GM23338 (cell line): ENCODE results near the gene LTBP4. TPM values are rescaled to one million over a fixed set of nuclear protein-coding genes. Genes with fewer than 3 reads are reported as not detected.

Experiments
- ATAC-seq: fragments of 200-7000 bp; cut with Tn5 transposase; 3 replicates; pipeline ENCODE4 v1.9.1; 2020
- DNase-seq: peaks from one replicate; pipeline ENCODE4 v3.0.0-alpha.2; 2015; ENCODE audit warnings: low spot score
- H2AFZ ChIP-seq: fragments of 200-600 bp; sonication (generic); 2 replicates; pipeline ENCODE4 v1.8.0; 2016; ENCODE audit warnings: antibody characterized with exemption, mild to moderate bottlenecking, moderate library complexity
- H3F3A ChIP-seq: fragments of 200-600 bp; sonication (generic); replicated peaks from 2 replicates; pipeline ENCODE4 v1.8.0; 2017; ENCODE audit warnings: antibody characterized with exemption, mixed run types, low read depth
- H3K27ac ChIP-seq: fragments of 200-600 bp; sonication (generic); 2 replicates; pipeline ENCODE4 v1.6.1; 2016; ENCODE audit warnings: low read depth
- H3K27me3 ChIP-seq: fragments of 200-600 bp; sonication (generic); 2 replicates; pipeline ENCODE4 v1.8.0; 2016; ENCODE audit warnings: mild to moderate bottlenecking, mixed run types, moderate library complexity; ENCODE audit not compliant: insufficient read depth
- H3K36me3 ChIP-seq: fragments of 200-600 bp; sonication (generic); 2 replicates; pipeline ENCODE4 v1.8.0; 2016; ENCODE audit warnings: mild to moderate bottlenecking; ENCODE audit not compliant: insufficient read depth
- H3K4me1 ChIP-seq: fragments of 200-600 bp; sonication (generic); 2 replicates; pipeline ENCODE4 v1.8.0; 2016; ENCODE audit warnings: mild to moderate bottlenecking, moderate library complexity; ENCODE audit not compliant: insufficient read depth
- H3K4me2 ChIP-seq: fragments of 200-600 bp; sonication (generic); 2 replicates; pipeline ENCODE4 v1.7.1; 2017; ENCODE audit warnings: mixed run types
- H3K4me3 ChIP-seq: fragments of 200-600 bp; sonication (generic); 2 replicates; pipeline ENCODE4 v1.6.1; 2016; ENCODE audit warnings: mixed run types
- H3K79me2 ChIP-seq: fragments of 200-600 bp; sonication (generic); replicated peaks from 2 replicates; pipeline ENCODE4 v1.8.0; 2017; ENCODE audit warnings: mild to moderate bottlenecking; ENCODE audit not compliant: insufficient read depth
- H3K9me2 ChIP-seq: fragments of 200-600 bp; sonication (generic); 2 replicates; pipeline ENCODE4 v1.8.0; 2017; ENCODE audit not compliant: insufficient read depth
- H4K20me1 ChIP-seq: fragments of 200-600 bp; sonication (generic); replicated peaks from 2 replicates; pipeline ENCODE4 v1.8.0; 2017; ENCODE audit warnings: mild to moderate bottlenecking; ENCODE audit not compliant: insufficient read depth
- H3K27ac Mint-ChIP-seq: 2 replicates; pipeline ENCODE4 v1.8.0; 2020; ENCODE audit warnings: inconsistent platforms, mild to moderate bottlenecking, moderate library complexity, mixed read lengths
- H3K27me3 Mint-ChIP-seq: 3 replicates; pipeline ENCODE4 v1.8.0; 2022; ENCODE audit warnings: low read depth, mild to moderate bottlenecking, moderate library complexity, mixed read lengths, inconsistent platforms; ENCODE audit not compliant: insufficient read depth, poor library complexity
- H3K36me3 Mint-ChIP-seq: 3 replicates; pipeline ENCODE4 v1.8.0; 2021; ENCODE audit warnings: low read depth, mild to moderate bottlenecking, inconsistent platforms, moderate library complexity, mixed read lengths
- H3K4me1 Mint-ChIP-seq: 3 replicates; pipeline ENCODE4 v1.8.0; 2020; ENCODE audit warnings: mild to moderate bottlenecking, inconsistent platforms, mixed read lengths
- H3K4me3 Mint-ChIP-seq: 3 replicates; pipeline ENCODE4 v1.8.0; 2021; ENCODE audit warnings: moderate library complexity, mild to moderate bottlenecking, inconsistent platforms, mixed read lengths
- H3K9me3 Mint-ChIP-seq: 3 replicates; pipeline ENCODE4 v1.8.0; 2020; ENCODE audit warnings: moderate library complexity, mild to moderate bottlenecking, inconsistent platforms, mixed read lengths
- CREB1 ChIP-seq: fragments of 250-450 bp; sonication (Bioruptor Pico); IDR thresholded peaks from 2 replicates; pipeline ENCODE4 v1.5.0; 2020; ENCODE audit warnings: low read depth, mild to moderate bottlenecking, moderate library complexity
- ETS1 ChIP-seq: IDR thresholded peaks from 2 replicates; pipeline ENCODE4 v1.6.1; 2016; ENCODE audit warnings: antibody characterized with exemption
- EZH2 ChIP-seq: fragments of 200-600 bp; sonication (generic); IDR thresholded peaks from one replicate; pipeline ENCODE4 v1.8.0; 2017; ENCODE audit warnings: antibody characterized with exemption, mild to moderate bottlenecking, low read depth; ENCODE audit not compliant: unreplicated experiment
- EZH2phosphoT487 ChIP-seq: fragments of 200-600 bp; sonication (generic); IDR thresholded peaks from one replicate; pipeline ENCODE4 v1.8.1; 2018; ENCODE audit warnings: antibody characterized with exemption; ENCODE audit not compliant: unreplicated experiment
- JUNB ChIP-seq: IDR thresholded peaks from one replicate; pipeline ENCODE4 v1.6.1; 2016; ENCODE audit warnings: antibody characterized with exemption; ENCODE audit not compliant: unreplicated experiment
- NANOG ChIP-seq: IDR thresholded peaks from 2 replicates; pipeline ENCODE4 v1.6.1; 2016; ENCODE audit warnings: antibody characterized with exemption, borderline replicate concordance
- POLR2AphosphoS5 ChIP-seq: IDR thresholded peaks from 2 replicates; pipeline ENCODE4 v1.6.1; 2016; ENCODE audit warnings: antibody characterized with exemption, low read depth
- REST ChIP-seq: IDR thresholded peaks from one replicate; pipeline ENCODE4 v1.6.1; 2018; ENCODE audit warnings: antibody characterized with exemption; ENCODE audit not compliant: unreplicated experiment
- STAT1 ChIP-seq: IDR thresholded peaks from one replicate; pipeline ENCODE4 v1.6.1; 2016; ENCODE audit warnings: antibody characterized with exemption; ENCODE audit not compliant: unreplicated experiment
- ZNF114 ChIP-seq: fragments of 250-450 bp; sonication (Bioruptor Pico); IDR thresholded peaks from 2 replicates; pipeline ENCODE4 v1.5.0; 2020; ENCODE audit warnings: mild to moderate bottlenecking, moderate library complexity
- ZNF331 ChIP-seq: fragments of 250-450 bp; sonication (Bioruptor Pico); IDR thresholded peaks from 2 replicates; pipeline ENCODE4 v1.5.0; 2020; ENCODE audit warnings: low read depth, mild to moderate bottlenecking, moderate library complexity
- ZNF462 ChIP-seq: fragments of 250-450 bp; sonication (Bioruptor Pico); IDR thresholded peaks from 2 replicates; pipeline ENCODE4 v1.5.0; 2020; ENCODE audit warnings: mild to moderate bottlenecking, moderate library complexity
- polyA plus RNA-seq: library from polyadenylated mRNA; unstranded; fragments of >200 nt; fragmentation: Nextera tagmentation; extraction: Ambion mirVana; gene quantifications from 2 replicates; pipeline ENCODE4 v1.2.1, GENCODE V29; 2016
- total RNA-seq: library from RNA; depleted of rRNA; stranded (reverse); fragments of >200 nt; shearing (Covaris generic); gene quantifications from 2 replicates; pipeline ENCODE4 v1.2.3, GENCODE V29; 2014
- TF ChIP-seq, protein P1 (sequence below), 2 experiments: fragments of 200-600 bp in 1 of 2; sonication (generic) in 1 of 2; conservative IDR thresholded peaks; 2 replicates each; pipeline versions ENCODE4 v1.5.1 to v1.6.1; 2016 to 2017; ENCODE audit warnings: antibody characterized with exemption in 2 of 2, low read depth in 2 of 2, mild to moderate bottlenecking in 2 of 2, moderate library complexity in 1 of 2

Gene LTBP4
- total and polyA plus RNA-seq, 2 experiments from 2014 or later: 50.3 to 65.0 TPM

- Mint-ChIP-seq H3K4me3 (no peak overlapping the region), H3K36me3 (no peaks in the 10 kb centered on the region; the same call in 2 of the 3 replicates), H3K27ac (no peak overlapping the region), H3K9me3 (no peaks in the 10 kb centered on the region; the same call in 1 of the 3 replicates), H3K4me1 (peaks cover 11% of the 10 kb centered on the region), H3K27me3 (peaks cover 44% of the 10 kb centered on the region)
- Histone ChIP-seq H3K79me2 (no peaks in the 10 kb centered on the region), H3K36me3 (no peaks in the 10 kb centered on the region), H3K4me3 (no peak overlapping the region), H3K4me1 (no peaks in the 10 kb centered on the region; the same call in 1 of the 2 replicates), H3K4me2 (no peak overlapping the region), H4K20me1 (no peaks in the 10 kb centered on the region), H3K27ac (no peak overlapping the region), H3F3A (peaks cover 9% of the 10 kb centered on the region), H2AFZ (no peak overlapping the region), H3K27me3 (peaks cover 54% of the 10 kb centered on the region), H3K9me2 (no peaks in the 10 kb centered on the region)
- no peak for ATAC-seq
- TF ChIP-seq POLR2AphosphoS5: no peak
- no peak for TF ChIP-seq ZNF114 (CRISPR knock-in tag)
- TF ChIP-seq, protein P1, sequence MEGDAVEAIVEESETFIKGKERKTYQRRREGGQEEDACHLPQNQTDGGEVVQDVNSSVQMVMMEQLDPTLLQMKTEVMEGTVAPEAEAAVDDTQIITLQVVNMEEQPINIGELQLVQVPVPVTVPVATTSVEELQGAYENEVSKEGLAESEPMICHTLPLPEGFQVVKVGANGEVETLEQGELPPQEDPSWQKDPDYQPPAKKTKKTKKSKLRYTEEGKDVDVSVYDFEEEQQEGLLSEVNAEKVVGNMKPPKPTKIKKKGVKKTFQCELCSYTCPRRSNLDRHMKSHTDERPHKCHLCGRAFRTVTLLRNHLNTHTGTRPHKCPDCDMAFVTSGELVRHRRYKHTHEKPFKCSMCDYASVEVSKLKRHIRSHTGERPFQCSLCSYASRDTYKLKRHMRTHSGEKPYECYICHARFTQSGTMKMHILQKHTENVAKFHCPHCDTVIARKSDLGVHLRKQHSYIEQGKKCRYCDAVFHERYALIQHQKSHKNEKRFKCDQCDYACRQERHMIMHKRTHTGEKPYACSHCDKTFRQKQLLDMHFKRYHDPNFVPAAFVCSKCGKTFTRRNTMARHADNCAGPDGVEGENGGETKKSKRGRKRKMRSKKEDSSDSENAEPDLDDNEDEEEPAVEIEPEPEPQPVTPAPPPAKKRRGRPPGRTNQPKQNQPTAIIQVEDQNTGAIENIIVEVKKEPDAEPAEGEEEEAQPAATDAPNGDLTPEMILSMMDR (conservative IDR thresholded peaks at IDR 0.05; ENCODE audit: low read depth in 2 of 2): no peak; a peak in 1 of 4 replicates
- TF ChIP-seq EZH2: no peak
- no peak for TF ChIP-seq STAT1
- no peak for TF ChIP-seq JUNB
- no peak for TF ChIP-seq ETS1
- no peak for TF ChIP-seq EZH2phosphoT487
- no peak for TF ChIP-seq CREB1 (CRISPR knock-in tag)
- TF ChIP-seq ZNF462 (CRISPR knock-in tag): no peak
- no peak for TF ChIP-seq REST
- no peak for TF ChIP-seq ZNF331 (CRISPR knock-in tag)
- no peak for TF ChIP-seq NANOG
- DNase-seq: no peak
Observed at GRCh38 chr19:40555978-40556689, 45.0 kb upstream of the LTBP4 start.
